ENCODE results near the gene CLTB. TPM values are rescaled to one million over a fixed set of nuclear protein-coding genes. Genes with fewer than 3 reads are reported as not detected.
A peak's percentile ranks its signal among the peaks of the same experiment; 100 is the strongest.
"Not testable (repeated sequence)": the region's sequence is repeated elsewhere in the genome, so short reads cannot be mapped to it uniquely, and the experiment has no call there.

Gene CLTB, protein sequence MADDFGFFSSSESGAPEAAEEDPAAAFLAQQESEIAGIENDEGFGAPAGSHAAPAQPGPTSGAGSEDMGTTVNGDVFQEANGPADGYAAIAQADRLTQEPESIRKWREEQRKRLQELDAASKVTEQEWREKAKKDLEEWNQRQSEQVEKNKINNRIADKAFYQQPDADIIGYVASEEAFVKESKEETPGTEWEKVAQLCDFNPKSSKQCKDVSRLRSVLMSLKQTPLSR
- 281 and 342 TPM in 2 replicates for total RNA-seq (2014; rRNA removed; shearing (Covaris generic); ENCODE audit: low replicate concordance)

DNA sequence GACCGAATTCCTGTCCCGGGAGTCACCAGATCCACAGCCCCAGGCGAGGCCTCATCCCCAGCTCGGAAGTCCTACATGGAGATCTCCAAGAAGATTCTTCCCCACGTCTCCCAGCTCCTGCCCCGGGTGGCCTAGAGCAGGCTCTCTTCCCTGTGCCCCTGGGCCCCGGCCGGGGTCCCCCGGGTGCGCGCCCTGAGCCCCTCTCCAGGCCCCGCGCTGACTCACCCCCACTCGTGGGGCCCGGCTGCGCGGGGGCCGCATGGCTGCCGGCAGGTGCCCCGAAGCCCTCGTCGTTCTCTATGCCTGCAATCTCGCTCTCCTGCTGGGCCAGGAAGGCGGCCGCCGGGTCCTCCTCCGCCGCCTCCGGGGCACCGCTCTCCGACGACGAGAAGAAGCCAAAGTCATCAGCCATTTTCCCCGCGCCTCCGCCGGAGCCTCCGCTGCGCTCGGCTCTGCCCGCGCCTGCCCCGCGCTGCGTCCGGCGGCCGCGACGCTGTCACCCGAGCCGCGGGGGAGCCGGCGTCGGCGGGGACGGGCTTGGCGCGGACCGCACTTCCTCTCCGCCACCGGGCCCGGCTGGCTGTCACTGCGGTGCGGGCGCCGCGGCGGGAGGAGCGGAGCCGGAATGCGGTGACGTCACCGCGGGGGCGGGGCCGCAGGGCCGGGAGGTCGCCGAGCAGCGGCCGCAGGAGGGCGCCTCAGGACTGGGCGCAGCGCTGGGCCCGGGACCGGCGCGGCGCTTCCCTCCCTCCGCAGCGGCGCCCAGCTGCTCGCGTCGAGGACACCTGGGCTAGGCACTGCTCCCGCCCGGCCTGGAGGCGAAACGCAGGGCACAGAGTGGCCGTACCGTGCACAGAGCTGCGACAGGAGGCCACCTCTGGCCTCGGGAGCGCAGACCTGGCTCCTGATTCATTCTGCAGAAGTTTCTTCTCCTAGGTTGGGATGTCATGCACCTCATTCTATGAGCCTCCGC is at the start of gene CLTB:
CLTB (minus strand) TSS at position 588 of the 973 bp plus-strand sequence; CDS start at position 412, 176 bp downstream.
- peaks cover 7% of the 10 kb centered on the region for H3K36me3 ChIP-seq
- no peaks in the 10 kb centered on the region; the same call in 1 of the 2 replicates for H3K27me3 ChIP-seq
- peak; percentile 91 for DNase-seq
- H3K9me3 ChIP-seq = peaks cover 5% of the 10 kb centered on the region; the same call in 1 of the 2 replicates
- H3K4me3 ChIP-seq = peak within 1 kb of the TSS; percentile 74

DNA sequence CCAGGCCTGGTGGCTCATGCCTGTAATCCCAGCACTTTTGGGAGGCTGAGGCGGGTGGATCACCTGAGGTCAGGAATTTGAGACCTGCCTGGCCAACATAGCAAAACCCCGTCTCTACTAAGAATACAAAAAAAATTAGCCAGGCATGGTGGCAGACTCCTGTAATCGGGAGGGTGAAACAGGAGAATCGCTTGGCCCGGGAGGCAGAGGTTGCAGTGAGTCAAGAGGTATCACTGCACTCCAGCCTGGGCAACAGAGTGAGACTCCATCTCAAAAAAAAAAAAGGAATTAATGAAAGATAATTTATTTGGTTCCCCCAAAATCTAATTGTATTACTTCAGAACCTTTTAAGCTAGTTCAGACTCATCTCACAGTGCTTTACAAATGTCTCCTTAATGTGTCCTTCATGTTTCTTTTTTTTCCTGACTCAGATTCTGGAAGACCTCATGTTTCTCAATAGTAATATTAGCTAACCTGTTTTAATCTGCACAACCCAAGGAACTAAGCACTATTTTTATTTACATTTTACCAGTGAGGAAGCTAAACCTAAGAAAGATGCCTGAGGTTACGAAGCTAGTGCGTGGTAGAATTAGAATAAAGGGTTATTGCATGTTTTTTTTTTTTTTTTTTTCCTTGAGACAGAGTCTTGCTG is 46.9 kb upstream of the CLTB start:
- H3K4me3 ChIP-seq = no peak overlapping the region
- H3K9me3 ChIP-seq = no peaks in the 10 kb centered on the region
- DNase-seq = no peak
- H3K36me3 ChIP-seq = peaks cover 46% of the 10 kb centered on the region
- no peaks in the 10 kb centered on the region for H3K27me3 ChIP-seq

DNA sequence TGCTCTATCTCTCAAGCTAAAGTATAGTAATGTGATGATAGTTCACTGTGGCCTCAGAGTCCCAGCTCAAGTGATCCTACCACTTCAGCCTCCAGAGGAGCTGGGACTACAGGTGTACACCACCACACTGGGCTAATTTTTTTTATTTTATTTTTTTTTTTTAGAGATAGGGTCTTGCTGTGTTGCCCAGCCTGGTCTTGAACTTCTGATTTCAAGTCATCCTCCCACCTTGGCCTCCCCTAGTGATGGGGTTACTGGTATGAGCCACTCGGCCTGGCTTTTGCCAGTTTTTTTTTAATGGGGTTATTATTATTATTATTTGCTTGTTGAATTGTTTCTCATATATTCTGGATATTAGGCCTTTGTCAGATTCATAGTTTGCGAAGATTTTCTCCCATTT is 45.0 kb upstream of the CLTB start:
- no peak overlapping the region for H3K4me3 ChIP-seq
- DNase-seq = no peak
- peaks cover 51% of the 10 kb centered on the region for H3K36me3 ChIP-seq
- H3K9me3 ChIP-seq = no peaks in the 10 kb centered on the region
- H3K27me3 ChIP-seq = no peaks in the 10 kb centered on the region

DNA sequence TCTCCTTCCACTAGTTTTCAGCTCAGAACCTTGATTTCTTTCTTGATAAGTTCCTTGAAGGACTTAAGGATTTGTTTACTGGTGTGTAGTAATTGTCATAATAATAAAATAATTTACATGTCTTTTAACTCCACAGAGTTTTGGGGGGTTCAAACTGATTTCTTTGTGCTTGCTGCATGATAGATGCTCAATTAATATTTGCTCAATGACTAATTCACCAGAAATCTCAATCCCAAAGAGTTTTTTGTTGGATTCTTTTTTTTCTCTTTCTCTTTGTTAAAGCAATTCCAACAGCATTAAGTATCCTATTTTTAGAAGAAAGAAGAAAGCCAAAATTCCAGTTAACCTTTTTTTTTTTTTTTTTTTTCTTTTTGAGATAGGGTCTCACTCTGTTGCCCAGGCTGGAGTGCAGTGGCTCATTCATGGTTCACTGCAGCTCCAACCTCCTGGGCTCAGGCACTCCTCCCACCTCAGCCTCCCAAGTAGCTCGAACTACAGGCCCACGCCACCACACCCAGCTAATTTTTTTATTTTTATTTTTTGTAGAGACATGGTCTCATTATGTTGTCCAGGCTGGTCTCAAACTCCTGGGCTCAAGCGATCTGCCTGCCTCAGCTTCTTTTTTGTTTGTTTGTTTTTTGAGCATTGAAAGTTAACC is 42.7 kb upstream of the CLTB start:
- H3K27me3 ChIP-seq = no peaks in the 10 kb centered on the region
- DNase-seq = no peak
- no peak overlapping the region for H3K4me3 ChIP-seq
- no peaks in the 10 kb centered on the region for H3K9me3 ChIP-seq
- peaks cover 56% of the 10 kb centered on the region for H3K36me3 ChIP-seq

DNA sequence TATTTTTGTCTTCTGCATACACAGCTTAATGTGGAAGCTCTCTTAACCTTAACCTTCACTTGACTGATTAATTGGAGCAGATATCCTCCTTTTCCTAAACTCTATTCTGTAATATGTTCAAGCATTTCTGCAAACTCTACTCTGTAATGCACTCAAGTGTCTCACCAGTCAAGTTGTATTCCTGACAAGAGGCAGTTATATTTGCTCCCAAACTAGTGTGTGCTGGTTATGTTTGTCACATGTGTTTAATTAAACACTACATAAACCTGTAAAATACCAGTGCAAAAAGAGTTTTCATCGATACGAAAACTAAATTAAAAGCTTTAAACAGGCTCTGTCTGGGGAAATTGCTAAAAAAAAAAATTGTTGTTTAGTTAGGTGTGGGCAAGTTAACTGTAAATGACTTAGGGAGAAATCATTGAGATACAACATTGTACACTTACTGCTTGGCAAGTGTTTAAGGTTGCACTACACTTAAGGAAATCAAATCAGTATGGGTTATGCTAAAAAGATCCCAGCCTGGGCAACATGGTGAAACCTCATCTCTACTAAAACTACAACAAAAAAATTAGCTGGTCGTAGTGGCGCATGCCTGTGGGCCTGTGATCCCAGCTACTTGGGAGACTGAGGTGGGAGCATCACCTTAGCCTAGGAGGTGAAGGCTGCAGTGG is 38.5 kb upstream of the CLTB start:
- no peak overlapping the region for H3K4me3 ChIP-seq
- no peak for DNase-seq
- H3K9me3 ChIP-seq = no peaks in the 10 kb centered on the region
- H3K27me3 ChIP-seq = no peaks in the 10 kb centered on the region
- peaks cover 75% of the 10 kb centered on the region for H3K36me3 ChIP-seq

DNA sequence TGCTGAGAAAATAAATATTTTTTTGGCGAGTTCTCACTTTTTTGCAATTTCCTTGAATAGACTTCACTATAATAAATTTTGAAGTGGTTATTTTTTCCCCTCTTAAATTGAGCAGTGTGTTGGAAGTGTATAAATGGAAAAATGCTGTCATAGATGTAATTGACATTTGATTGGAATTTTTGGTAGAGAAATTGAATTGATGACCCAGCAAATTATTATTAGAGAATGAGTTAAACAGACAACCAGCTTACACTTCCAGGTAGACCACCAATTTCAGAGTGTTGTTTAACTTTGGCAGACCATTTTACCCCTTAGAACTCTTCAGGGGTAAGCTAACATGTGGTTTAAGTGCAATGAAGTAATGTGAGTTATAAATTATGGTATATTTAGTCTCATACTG is 33.7 kb upstream of the CLTB start:
- Histone ChIP-seq H3K27me3 (no peaks in the 10 kb centered on the region), H3K36me3 (peaks cover 56% of the 10 kb centered on the region), H3K4me3 (peak overlapping the region; percentile 99; the same call in 1 of the 2 replicates), H3K9me3 (no peaks in the 10 kb centered on the region)
- DNase-seq = no peak

DNA sequence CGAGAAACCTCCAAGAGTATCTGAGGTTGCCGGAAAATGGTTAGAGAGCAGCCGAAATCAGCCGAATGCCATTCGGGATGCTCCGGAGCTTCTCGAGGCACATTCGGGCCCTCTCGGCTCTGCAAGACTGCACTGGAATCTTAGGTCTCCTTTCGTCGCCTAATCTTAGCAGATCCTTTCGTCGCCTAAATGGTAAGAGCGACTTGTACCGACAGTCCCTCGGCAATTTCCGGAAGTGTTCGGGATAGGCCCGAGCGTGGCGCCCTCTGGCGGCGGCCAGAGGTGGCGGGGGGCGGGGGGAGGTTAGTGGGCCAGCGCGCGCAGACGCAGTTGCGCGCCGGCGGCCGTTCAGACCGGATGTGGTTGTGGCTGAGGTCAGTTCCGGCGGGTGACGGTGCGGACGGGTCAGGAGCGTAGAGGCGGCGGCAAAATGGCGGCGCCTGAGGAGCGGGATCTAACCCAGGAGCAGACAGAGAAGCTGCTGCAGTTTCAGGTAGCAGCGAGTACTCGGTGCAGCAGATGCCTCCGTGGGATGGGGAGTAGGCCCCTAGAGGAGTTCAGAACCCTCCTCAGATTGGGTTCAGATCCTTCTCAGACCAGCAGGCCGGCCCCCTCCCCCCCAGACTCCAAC is 31.8 kb upstream of the CLTB start, which contains the start of gene FAF2:
FAF2 (plus strand) TSS at position 408 of the 631 bp plus-strand sequence; CDS start at position 431, 23 bp downstream.
- H3K36me3 ChIP-seq = peaks cover 39% of the 10 kb centered on the region
- H3K27me3 ChIP-seq = no peaks in the 10 kb centered on the region
- DNase-seq = peak; percentile 98
- no peaks in the 10 kb centered on the region for H3K9me3 ChIP-seq
- peak within 1 kb of the TSS; percentile 99 for H3K4me3 ChIP-seq

DNA sequence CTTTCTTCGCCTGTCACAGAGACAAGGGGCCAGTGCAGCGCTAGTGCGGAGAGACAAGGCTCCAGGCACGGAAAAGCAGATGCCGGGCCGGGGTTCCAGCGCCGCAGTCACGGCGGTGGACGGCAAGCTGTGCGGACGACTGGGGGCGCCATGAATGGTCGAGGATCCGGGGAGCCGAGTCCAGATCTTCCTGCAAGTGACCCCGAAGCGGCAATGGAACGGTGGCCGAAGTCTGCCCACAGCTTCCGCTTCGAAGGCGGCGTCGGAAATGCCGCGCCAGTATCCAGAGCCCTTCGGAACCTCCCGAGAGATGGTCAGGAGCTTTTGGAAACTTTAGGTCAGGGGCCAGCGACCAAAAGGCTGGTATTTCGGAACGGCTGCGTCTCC is 31.2 kb upstream of the CLTB start:
- H3K9me3 ChIP-seq = no peaks in the 10 kb centered on the region
- H3K4me3 ChIP-seq = peak overlapping the region; percentile 99
- no peaks in the 10 kb centered on the region for H3K27me3 ChIP-seq

DNA sequence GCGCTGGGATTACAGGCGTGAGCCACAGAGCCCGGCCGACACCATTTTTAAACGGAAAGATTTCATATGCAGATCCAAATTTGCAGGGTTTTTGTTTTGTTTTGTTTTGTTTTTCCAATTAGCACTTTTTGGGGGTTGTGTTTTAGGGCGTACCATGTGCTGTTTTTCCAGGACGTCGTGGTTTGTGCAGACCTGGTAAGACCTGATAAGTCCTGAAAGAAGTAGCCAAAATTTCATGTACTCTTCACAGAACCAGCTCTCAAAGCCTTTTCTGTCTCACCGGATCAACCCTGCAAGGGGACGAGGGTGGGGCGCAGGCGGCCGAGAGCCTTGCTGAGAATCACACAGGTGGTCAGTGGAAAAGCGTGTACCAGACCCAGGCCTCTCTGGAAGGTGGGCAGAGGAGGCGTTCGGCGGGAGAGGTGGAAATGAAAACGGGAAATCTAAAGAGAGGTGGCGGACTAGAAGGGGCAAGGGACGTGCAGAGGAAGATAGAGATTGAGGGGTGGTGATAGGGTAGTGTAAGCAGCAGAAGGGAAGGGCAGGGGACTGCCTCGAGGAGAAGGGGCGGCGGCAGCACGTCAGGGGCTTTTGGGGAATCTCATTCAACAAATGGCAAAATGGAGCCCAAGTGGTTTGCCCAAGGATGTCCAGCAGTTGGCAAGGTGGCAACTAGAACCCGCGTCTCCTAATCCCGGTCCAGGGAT is 30.7 kb upstream of the CLTB start:
- DNase-seq = no peak
- H3K9me3 ChIP-seq = no peaks in the 10 kb centered on the region
- H3K27me3 ChIP-seq = no peaks in the 10 kb centered on the region
- peak overlapping the region; percentile 99 for H3K4me3 ChIP-seq
- peaks cover 28% of the 10 kb centered on the region for H3K36me3 ChIP-seq

More for the DNA sequence above, 31.2 kb upstream of the CLTB start:
- no peak for DNase-seq
- H3K36me3 ChIP-seq = peaks cover 34% of the 10 kb centered on the region

DNA sequence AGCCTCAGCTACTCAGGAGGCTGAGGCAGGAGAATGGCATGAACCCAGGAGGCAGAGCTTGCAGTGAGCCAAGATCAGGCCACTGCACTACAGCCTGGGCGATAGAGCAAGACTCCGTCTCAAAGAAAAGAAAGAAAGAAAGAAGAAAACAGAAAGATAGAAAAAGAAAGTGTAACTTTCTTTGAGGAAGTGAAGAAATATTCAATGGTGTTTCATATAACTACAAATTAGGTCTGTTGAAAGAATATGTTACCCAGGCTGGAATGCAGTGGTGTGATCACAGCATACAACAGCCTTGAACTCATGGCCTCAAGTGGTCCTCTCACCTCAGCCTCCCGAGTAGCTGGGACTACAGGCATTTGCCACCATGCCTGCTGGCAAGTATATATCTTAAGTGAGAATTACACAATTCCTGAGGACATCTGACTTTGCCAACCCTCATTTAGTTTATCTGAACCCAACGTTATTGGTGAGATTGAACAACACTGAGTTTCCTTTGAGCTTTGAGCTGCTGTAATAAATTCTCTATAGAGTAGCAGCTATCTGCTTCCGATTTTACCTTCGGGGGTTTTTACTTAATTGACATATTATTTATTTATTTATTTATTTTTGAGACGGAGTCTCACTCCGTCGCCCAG is 29.8 kb upstream of the CLTB start:
- H3K36me3 ChIP-seq = peaks cover 23% of the 10 kb centered on the region
- H3K9me3 ChIP-seq = no peaks in the 10 kb centered on the region
- no peak overlapping the region for H3K4me3 ChIP-seq
- DNase-seq = no peak
- H3K27me3 ChIP-seq = no peaks in the 10 kb centered on the region

DNA sequence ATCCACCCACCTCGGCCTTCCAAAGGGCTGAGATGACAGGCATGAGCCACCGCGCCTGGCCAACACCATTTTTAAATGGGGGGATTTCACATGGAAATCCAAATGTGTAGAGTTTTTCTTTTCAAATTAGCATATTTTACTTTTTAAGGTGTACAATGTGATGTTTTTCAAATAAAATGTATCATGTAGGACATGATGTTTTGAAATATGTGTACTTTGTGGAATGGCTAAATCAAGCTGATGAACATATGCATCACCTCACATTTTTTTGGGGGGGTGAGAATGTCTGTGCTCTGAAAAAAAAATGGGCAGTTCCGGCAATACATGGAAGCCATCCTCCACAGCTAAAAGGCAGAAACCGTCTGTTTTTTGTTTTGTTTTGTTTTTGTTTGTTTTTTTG is 28.4 kb upstream of the CLTB start:
- no peaks in the 10 kb centered on the region for H3K27me3 ChIP-seq
- no peak overlapping the region for H3K4me3 ChIP-seq
- H3K36me3 ChIP-seq = peaks cover 10% of the 10 kb centered on the region
- H3K9me3 ChIP-seq = no peaks in the 10 kb centered on the region
- DNase-seq = no peak

DNA sequence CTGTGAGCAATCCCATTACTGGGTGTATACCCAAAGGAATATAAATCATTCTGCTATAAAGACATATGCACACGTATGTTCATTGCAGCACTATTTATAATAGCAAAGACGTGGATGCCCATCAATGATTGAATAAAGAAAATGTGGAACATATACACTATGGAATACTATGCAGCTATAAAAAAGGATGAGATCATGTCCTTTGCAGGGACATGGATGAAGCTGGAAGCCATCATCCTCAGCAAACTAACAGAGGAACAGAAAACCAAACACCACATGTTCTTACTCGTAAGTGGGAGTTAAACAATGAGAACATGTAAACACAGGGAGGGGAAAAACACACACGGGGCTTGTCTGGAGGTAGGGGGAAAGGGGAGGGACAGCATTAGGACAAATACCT is 26.6 kb upstream of the CLTB start:
- not testable (repeated sequence) for DNase-seq, H3K27me3 ChIP-seq, H3K4me3 ChIP-seq, H3K9me3 ChIP-seq, H3K36me3 ChIP-seq

DNA sequence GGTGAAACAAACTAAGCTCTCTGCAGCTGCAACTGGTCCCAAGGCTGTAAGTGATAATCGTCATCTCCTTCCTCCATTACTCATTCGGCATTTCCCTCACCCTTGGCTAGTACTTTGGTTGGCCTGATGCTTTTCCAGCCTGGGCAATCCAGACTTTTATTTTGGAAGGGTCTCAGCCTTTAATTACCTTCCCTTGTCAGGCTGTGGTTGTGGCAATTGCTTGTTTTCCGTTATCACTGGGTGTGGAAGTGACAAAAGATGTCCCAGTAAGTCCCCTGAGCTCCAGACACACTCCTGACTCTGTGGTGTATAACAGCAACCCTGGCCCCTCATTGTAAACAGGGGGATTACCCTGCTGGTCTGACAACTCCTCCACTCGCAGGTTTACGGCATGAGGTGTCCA is 25.6 kb upstream of the CLTB start:
- peak; percentile 46 for DNase-seq
- Histone ChIP-seq H3K27me3 (no peaks in the 10 kb centered on the region), H3K9me3 (no peaks in the 10 kb centered on the region), H3K36me3 (no peaks in the 10 kb centered on the region), H3K4me3 (no peak overlapping the region)

DNA sequence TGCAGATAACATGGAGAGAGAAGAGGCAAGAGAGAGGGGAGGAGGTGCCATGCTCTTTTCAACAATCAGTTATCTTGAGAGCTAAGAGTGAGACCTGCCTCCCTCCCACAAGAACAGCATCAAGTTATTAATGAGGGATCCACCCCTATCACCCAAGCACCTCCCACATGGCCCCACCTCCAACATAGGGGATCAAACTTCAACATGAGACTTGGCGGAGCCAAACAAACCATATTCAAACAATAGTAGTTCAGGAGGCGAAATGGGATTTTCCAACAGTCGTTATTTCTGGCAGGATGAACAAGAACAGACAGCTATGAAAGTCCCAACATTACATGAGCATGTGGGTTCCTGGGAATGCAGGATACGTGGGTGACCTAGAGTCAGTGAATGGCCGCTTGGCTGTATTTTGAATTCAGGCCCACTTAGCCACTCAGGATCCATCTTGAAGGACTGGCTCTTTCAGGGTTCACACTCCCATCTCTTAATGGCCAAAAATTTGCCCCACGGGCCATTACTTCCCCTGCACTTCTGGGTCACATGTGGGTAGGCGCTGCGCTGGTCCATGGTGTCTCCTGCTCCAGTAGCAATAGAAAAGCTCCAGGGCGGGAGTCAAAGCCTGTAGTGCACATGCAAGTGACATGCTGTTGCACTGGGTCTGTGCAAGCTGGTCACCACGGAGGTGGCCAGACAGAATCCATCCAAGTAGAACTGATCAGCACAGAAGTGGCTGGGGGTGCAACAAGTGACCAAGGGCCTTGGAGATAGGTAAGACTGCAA is 24.8 kb upstream of the CLTB start:
- peak; percentile 38 for DNase-seq
- H3K27me3 ChIP-seq = no peaks in the 10 kb centered on the region
- no peak overlapping the region for H3K4me3 ChIP-seq
- no peaks in the 10 kb centered on the region for H3K36me3 ChIP-seq
- H3K9me3 ChIP-seq = no peaks in the 10 kb centered on the region
